ENCODE measurements around the gene PTPRK.

Gene PTPRK

GRCh38 chr6:128474933-128475332, 45.5 kb downstream of the PTPRK start:
- Histone ChIP-seq H3K4me3 (ENCODE audit: low read depth, low read length) (no peak overlapping the region), H3K27ac (no peak overlapping the region), H3K36me3 (no peaks in the 10 kb centered on the region), H3K27me3 (ENCODE audit: insufficient read depth, low read depth, severe bottlenecking) (no peaks in the 10 kb centered on the region), H3K9me3 (ENCODE audit: severe bottlenecking) (no peaks in the 10 kb centered on the region)
- no peak for DNase-seq
- TF ChIP-seq CTCF (IDR thresholded peaks at IDR 0.05; ENCODE audit: low read depth, low read length) = no peak

GRCh38 chr6:128474481-128474880, 45.9 kb downstream of the PTPRK start:
- Histone ChIP-seq H3K9me3 (ENCODE audit: severe bottlenecking) (no peaks in the 10 kb centered on the region), H3K27ac (no peak overlapping the region), H3K36me3 (no peaks in the 10 kb centered on the region), H3K4me3 (ENCODE audit: low read depth, low read length) (no peak overlapping the region), H3K27me3 (ENCODE audit: insufficient read depth, low read depth, severe bottlenecking) (no peaks in the 10 kb centered on the region)
- no peak for DNase-seq
- no peak for TF ChIP-seq CTCF (IDR thresholded peaks at IDR 0.05; ENCODE audit: low read depth, low read length)

- Histone ChIP-seq H3K27me3 (ENCODE audit: insufficient read depth, low read depth, severe bottlenecking) (no peaks in the 10 kb centered on the region), H3K27ac (no peak overlapping the region), H3K9me3 (ENCODE audit: severe bottlenecking) (no peaks in the 10 kb centered on the region), H3K36me3 (no peaks in the 10 kb centered on the region), H3K4me3 (ENCODE audit: low read depth, low read length) (no peak overlapping the region)
- no peak for DNase-seq
- TF ChIP-seq CTCF (IDR thresholded peaks at IDR 0.05; ENCODE audit: low read depth, low read length) = no peak
These were observed 48.5 kb downstream of the PTPRK start for GRCh38 chr6:128471907-128472306.

- H3K27ac ChIP-seq = no peak overlapping the region
These were observed 54.7 kb downstream of the PTPRK start for GRCh38 chr6:128465368-128466343.

GRCh38 chr6:128464790-128465189, 55.6 kb downstream of the PTPRK start:
- TF ChIP-seq CTCF (IDR thresholded peaks at IDR 0.05; ENCODE audit: low read depth, low read length) = no peak
- no peak overlapping the region for H3K27ac ChIP-seq
- H3K9me3 ChIP-seq (ENCODE audit: severe bottlenecking) = no peaks in the 10 kb centered on the region
- DNase-seq = no peak
- H3K27me3 ChIP-seq (ENCODE audit: insufficient read depth, low read depth, severe bottlenecking) = no peaks in the 10 kb centered on the region
- H3K4me3 ChIP-seq (ENCODE audit: low read depth, low read length) = no peak overlapping the region
- no peaks in the 10 kb centered on the region for H3K36me3 ChIP-seq

More at GRCh38 chr6:128465368-128466343, 54.7 kb downstream of the PTPRK start:
- Histone ChIP-seq H3K4me3 (ENCODE audit: low read depth, low read length) (no peak overlapping the region), H3K27me3 (ENCODE audit: insufficient read depth, low read depth, severe bottlenecking) (no peaks in the 10 kb centered on the region), H3K36me3 (no peaks in the 10 kb centered on the region), H3K9me3 (ENCODE audit: severe bottlenecking) (no peaks in the 10 kb centered on the region)
- DNase-seq = no peak
- no peak for TF ChIP-seq CTCF (IDR thresholded peaks at IDR 0.05; ENCODE audit: low read depth, low read length)
